Astrocyte of the cerebellum (primary cell): Measurements from ENCODE around the gene PDZK1IP1.

ENCODE experiments used
- DNase-seq: peaks from one replicate; pipeline ENCODE4 v3.0.0-alpha.2; 2011; ENCODE audit warnings: low read depth
- H3K4me3 ChIP-seq: 2 replicates; pipeline ENCODE4 v1.5.1; 2011; ENCODE audit warnings: mild to moderate bottlenecking, low read depth, low read length, moderate library complexity
- in situ Hi-C: cut with HindIII; loops from 2 replicates; pipeline ENCODE4 v1.10.0; 2017; ENCODE audit warnings: low sequenced_read_pairs
- TF ChIP-seq, protein P1 (sequence below): IDR thresholded peaks from 2 replicates; pipeline ENCODE4 v1.5.1; 2012; ENCODE audit warnings: low read length, low read depth, moderate library complexity, mild to moderate bottlenecking; ENCODE audit errors: missing control alignments

The PDZK1IP1 gene

DNA sequence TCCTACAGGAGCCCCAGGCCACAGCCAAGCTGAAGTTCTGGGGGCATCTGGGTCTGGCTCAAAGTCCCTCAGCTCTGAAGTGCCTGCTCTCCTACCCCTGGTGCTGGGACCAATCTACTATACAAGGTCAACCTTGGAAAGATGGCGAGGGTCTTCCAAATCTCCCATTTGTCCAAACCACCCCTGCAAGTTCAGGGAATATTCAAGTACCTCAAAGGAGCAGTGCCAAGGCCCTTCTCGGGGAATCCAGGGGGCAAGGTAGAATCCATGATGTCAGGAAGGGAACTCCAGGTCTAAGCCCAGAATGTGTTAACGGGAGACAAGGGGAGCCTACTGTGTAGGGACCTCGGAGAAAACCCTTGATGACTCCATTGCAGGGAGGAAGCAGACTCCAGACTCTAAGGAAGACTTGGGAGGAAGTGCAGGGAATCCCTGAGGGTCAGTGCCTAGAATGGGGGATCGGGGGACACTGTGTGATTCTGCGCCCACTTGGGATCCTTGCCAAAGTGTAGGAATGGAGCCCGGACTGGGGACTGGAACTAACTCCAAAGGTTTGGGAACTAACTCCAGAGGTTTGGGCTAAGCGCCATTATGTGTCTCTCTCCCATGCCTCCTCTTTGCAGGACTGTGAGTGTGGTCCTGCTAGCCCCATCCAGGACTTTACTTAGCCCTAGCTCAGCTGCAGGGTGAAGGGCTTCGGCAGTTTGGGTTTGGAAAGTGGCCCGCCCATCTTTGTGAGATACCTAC, 33.5 kb upstream of the PDZK1IP1 start:
- DNase-seq = no peak
- no peak overlapping the region for H3K4me3 ChIP-seq
- TF ChIP-seq, protein P1, sequence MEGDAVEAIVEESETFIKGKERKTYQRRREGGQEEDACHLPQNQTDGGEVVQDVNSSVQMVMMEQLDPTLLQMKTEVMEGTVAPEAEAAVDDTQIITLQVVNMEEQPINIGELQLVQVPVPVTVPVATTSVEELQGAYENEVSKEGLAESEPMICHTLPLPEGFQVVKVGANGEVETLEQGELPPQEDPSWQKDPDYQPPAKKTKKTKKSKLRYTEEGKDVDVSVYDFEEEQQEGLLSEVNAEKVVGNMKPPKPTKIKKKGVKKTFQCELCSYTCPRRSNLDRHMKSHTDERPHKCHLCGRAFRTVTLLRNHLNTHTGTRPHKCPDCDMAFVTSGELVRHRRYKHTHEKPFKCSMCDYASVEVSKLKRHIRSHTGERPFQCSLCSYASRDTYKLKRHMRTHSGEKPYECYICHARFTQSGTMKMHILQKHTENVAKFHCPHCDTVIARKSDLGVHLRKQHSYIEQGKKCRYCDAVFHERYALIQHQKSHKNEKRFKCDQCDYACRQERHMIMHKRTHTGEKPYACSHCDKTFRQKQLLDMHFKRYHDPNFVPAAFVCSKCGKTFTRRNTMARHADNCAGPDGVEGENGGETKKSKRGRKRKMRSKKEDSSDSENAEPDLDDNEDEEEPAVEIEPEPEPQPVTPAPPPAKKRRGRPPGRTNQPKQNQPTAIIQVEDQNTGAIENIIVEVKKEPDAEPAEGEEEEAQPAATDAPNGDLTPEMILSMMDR = no peak
- in situ Hi-C loops = no loop called here

DNA sequence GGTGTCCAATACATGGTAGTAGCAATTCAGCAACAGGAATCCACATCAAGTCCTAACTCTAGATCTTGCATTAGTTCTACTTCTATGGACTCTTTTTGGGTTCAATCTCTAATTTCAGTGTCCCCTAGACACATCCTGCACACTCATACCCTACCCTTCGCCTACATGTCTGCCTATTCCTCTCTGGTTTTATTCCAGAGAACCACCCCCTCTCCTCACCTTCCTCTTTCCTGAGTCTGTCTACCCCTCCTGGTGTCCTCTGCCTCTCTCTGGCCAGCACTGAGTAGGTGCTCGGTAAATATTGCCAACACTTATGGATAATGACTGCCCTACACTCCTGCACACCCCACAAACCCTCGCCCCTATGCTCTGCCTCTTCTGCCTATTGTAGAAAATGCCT, 32.6 kb upstream of the PDZK1IP1 start:
- H3K4me3 ChIP-seq = no peak overlapping the region
- in situ Hi-C loops = no loop called here
- TF ChIP-seq, protein P1 = no peak
- DNase-seq = no peak

DNA sequence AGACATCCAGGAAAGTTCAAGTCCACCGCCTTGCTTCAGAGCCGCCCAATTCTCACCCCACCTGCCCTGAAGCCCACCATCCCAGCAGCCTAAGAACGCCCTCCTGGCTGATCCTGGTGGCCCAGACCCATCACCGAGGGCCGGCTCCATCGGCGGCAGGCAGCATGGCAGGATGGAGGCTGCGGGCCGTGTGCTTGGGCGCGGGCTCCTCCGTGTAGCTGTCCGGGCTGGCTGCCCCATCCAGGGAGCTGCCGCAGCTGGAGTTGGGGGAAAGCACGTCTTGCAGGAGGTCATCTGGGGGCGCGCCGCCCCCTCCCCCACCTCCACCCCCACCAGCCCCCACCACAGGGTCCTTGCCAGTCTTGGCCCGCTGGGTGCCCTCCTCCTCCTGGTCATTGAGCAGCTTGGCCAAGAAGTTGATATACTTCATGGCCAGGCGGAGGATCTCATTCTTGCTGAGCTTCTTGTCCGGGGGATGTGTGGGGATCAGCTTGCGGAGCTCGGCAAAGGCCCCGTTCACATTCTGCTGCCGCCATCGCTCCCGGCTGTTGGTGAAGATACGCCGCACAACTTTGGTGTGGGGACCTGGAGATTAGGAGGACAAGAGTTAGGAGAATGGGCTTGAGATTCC, 29.9 kb upstream of the PDZK1IP1 start:
- no peak overlapping the region for H3K4me3 ChIP-seq
- DNase-seq = no peak
- in situ Hi-C loops = no loop called here
- TF ChIP-seq, protein P1 = no peak

DNA sequence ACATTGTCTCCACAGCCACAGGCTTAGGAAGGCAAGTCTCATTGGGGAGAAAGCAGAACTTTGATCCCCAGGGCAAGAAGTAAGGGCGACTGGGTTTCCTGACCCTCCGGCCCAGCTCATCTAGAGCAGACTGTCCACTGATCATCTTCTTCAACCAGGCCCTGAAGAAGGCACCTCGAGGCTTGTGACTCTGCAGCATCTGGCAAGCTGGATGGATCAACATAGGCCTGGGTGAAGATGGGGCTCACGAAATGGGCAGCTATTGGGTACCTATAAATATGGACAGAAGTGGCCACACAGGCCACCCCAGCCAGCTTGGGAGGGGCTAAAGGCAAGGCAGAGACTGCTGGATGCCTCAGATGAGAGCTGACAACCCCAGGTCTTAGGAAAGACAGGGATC, 29.2 kb upstream of the PDZK1IP1 start:
- H3K4me3 ChIP-seq = no peak overlapping the region
- TF ChIP-seq, protein P1 = no peak
- in situ Hi-C loops = no loop called here
- no peak for DNase-seq

DNA sequence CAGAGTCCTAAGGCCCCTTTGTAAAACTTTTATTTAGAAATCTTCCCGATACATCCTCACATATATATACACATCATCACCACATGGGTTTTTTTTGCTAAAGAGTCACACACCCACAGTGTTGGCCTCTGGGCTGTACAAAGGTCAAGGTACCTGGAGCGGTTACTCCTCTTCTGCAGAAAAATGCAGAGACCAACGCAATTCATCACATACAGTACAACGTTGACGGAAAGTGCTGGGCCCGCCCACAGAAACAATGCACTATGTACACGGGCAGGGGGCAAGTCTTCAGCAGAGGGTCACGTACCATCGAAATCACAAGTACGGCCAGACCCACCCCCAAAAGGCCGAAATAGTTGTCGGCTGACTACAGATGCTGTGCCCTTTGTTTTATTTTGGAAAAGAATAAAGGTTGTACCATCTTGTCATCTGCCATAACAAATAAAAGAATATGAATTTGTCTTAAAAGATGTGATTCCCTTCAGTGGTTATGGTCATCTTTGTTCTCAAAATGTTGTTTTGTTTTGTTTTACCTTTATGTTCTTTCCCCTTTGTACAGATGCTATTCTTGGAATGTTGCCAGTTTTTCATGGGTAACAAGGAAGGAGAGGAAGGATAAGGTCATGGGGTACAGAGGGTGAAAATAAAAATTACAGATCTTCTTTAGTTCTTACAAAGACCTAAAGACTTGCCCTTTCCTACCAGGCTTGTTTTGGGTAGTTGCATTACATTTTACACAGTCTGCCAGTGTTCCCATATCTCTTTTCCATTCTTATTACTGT, 26.6 kb upstream of the PDZK1IP1 start:
- TF ChIP-seq, protein P1 = no peak
- DNase-seq = no peak
- in situ Hi-C loops = no loop called here
- H3K4me3 ChIP-seq = no peak overlapping the region

DNA sequence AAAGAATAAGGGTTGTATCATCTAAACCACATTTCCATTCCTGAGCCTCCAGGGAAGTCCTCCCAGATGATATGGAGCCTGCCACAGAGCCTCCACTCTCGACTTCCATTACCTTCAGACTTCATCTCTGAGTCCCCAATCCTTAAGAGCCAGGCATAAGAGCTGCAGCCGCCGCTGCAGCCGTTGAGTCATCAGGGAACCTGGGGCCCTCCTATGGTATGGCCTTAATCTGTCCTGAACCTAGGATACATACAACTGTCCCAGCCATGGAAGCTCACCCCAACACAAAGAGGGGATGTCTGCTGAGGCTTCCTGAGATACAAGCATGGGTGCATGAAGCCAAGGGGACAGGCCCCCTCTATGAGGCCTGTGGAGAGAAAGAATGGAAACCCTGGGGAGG, 25.9 kb upstream of the PDZK1IP1 start:
- no peak for DNase-seq
- no peak overlapping the region for H3K4me3 ChIP-seq
- in situ Hi-C loops = no loop called here
- TF ChIP-seq, protein P1 = no peak
